Naive thymus-derived CD4-positive, alpha-beta T cell (primary cell): ENCODE results near the gene SPACA5. TPM values are rescaled to one million over a fixed set of nuclear protein-coding genes. Genes with fewer than 3 reads are reported as not detected.

ENCODE experiments used
- ATAC-seq: fragments of 150-1000 bp; cut with Tn5 transposase; 2 replicates; pipeline ENCODE4 v1.10.0; 2021; ENCODE audit warnings: mild to moderate bottlenecking, moderate library complexity
- CTCF ChIA-PET: fragments of 350-600 bp; sonication (Branson Sonifier 250); formaldehyde crosslinking; loops from one replicate; lab custom pipeline; 2021; ENCODE audit warnings: antibody characterized with exemption; lab: Charles Lee
- POLR2A ChIA-PET: fragments of 350-600 bp; sonication (Branson Sonifier 250); formaldehyde crosslinking; loops from one replicate; lab custom pipeline; 2021; ENCODE audit warnings: antibody characterized with exemption, inconsistent platforms; lab: Charles Lee
- DNase-seq, 9 donors: peaks; one replicate each; pipeline versions ENCODE4 v3.0.0 to v3.0.0-alpha.2; 2020 to 2022; ENCODE audit warnings: mixed read lengths in 1 of 9
- H3K27ac ChIP-seq: one replicate; pipeline ENCODE4 v1.7.0; 2013; ENCODE audit warnings: mild to moderate bottlenecking, low read depth, low read length, moderate library complexity
- H3K27me3 ChIP-seq, 2 donors: one replicate each; pipeline ENCODE4 v1.7.0; 2013; ENCODE audit warnings: low read length in 2 of 2, mild to moderate bottlenecking in 2 of 2, moderate library complexity in 2 of 2; ENCODE audit not compliant: control insufficient read depth in 2 of 2, insufficient read depth in 2 of 2
- H3K36me3 ChIP-seq, 3 experiments: 1 replicate in 2 of 3; 2 replicates in 1 of 3; pipeline ENCODE4 v1.7.0; 2013; ENCODE audit warnings: low read length in 3 of 3, mild to moderate bottlenecking in 3 of 3, moderate library complexity in 1 of 3; ENCODE audit not compliant: insufficient read depth in 3 of 3, control insufficient read depth in 2 of 3
- H3K4me1 ChIP-seq, 2 donors: one replicate each; pipeline ENCODE4 v1.7.0; 2013; ENCODE audit warnings: low read length in 2 of 2, mild to moderate bottlenecking in 2 of 2, moderate library complexity in 1 of 2; ENCODE audit not compliant: control insufficient read depth in 2 of 2, insufficient read depth in 2 of 2
- H3K4me3 ChIP-seq: 2 replicates; pipeline ENCODE4 v1.7.0; 2013; ENCODE audit warnings: mild to moderate bottlenecking, low read length
- H3K9me3 ChIP-seq, 3 experiments: 1 replicate in 2 of 3; 2 replicates in 1 of 3; pipeline ENCODE4 v1.7.0; 2013; ENCODE audit warnings: low read length in 3 of 3; ENCODE audit not compliant: control insufficient read depth in 2 of 3
- H3K27ac Mint-ChIP-seq, 9 donors: one replicate each; pipeline ENCODE4 v1.8.0; 2020 to 2022; ENCODE audit warnings: mixed read lengths in 9 of 9, mild to moderate bottlenecking in 8 of 9, moderate library complexity in 5 of 9, inconsistent platforms in 2 of 9
- H3K27me3 Mint-ChIP-seq, 5 donors: one replicate each; pipeline ENCODE4 v1.8.0; 2021 to 2022; ENCODE audit warnings: mixed read lengths in 5 of 5, mild to moderate bottlenecking in 1 of 5
- H3K36me3 Mint-ChIP-seq, 5 donors: one replicate each; pipeline ENCODE4 v1.8.0; 2020 to 2022; ENCODE audit warnings: mixed read lengths in 5 of 5, mild to moderate bottlenecking in 3 of 5, inconsistent platforms in 1 of 5
- H3K4me1 Mint-ChIP-seq, 7 donors: one replicate each; pipeline ENCODE4 v1.8.0; 2020 to 2022; ENCODE audit warnings: mixed read lengths in 7 of 7, mild to moderate bottlenecking in 3 of 7, inconsistent platforms in 1 of 7
- H3K4me3 Mint-ChIP-seq, 10 donors: one replicate each; pipeline ENCODE4 v1.8.0; 2020 to 2022; ENCODE audit warnings: mild to moderate bottlenecking in 10 of 10, mixed read lengths in 10 of 10, moderate library complexity in 6 of 10, inconsistent platforms in 2 of 10
- H3K9me3 Mint-ChIP-seq, 11 donors: one replicate each; pipeline ENCODE4 v1.8.0; 2020 to 2022; ENCODE audit warnings: mixed read lengths in 11 of 11, mild to moderate bottlenecking in 4 of 11, inconsistent platforms in 1 of 11, moderate library complexity in 1 of 11
- intact Hi-C, 2 donors: fragments of 100-400 bp; cut with micrococcal nuclease; formaldehyde crosslinking; loops; one replicate each; pipeline ENCODE4 v1.15.1; 2023
- polyA plus RNA-seq, 2 donors: library from polyadenylated mRNA; unstranded; fragments of 300-500 nt; fragmentation: Illumina TruSeq; gene quantifications; one replicate each; pipeline ENCODE4 v1.2.3, GENCODE V29; 2021
- total RNA-seq, 6 experiments: library from RNA in 5 of 6; stranded (reverse) in 5 of 6; gene quantifications; 1 replicate in 5 of 6; 2 replicates in 1 of 6; pipeline ENCODE4 v1.2.3 and lab custom pipeline; 2021 to 2026

The SPACA5 gene
- total and polyA plus RNA-seq, 7 experiments from 2014 or later: 0.59 to 0.60 TPM; not detected in 5

DNA sequence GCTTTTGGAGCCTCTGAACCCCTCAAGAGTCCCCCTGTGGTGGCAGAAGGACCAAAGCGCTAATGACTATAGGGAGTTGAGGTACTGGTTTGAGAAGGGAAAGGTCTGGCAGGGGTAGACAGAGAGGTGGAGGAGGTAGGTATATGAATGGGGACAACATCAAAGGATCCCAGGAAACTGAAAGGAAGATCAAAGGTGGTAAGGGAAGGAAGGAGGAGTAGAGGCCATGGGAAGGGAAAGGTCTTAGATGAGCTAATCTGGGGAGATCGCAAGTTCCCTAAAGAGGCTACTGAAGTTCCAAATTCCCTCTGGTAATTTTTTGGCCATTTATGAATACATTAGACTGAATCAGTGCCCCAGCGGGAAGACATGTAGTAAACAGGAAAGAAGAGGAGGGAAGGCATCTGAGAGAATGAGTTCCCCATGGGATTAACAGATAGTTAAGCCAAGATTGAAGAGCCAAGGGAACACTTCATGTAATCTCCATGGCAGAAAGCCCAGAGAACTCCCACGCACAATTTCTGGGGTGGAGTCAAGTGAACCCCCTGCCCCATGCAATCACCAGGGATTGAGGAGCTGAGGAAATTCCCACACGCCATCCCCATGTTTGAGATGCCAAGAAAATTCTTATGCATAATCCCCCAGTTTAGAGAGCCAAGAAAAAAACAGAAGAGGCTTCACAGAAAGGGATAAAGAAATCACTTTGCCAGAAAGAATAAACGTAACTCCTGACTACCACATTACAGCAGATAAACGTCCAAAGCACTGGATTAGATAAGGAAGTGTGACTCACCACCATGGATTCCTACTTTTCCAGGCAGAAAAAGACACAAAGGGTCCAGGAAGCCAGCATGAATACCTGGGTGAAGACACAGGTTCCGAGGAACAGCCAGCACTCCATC lies 38.9 kb downstream of the SPACA5 start:
- Mint-ChIP-seq H3K4me3 (no peak overlapping the region), H3K9me3 (no peaks in the 10 kb centered on the region), H3K27ac (no peak overlapping the region), H3K36me3 (peaks cover 0 to 25% (median 0%) of the 10 kb centered on the region in 5 donors), H3K27me3 (no peaks in the 10 kb centered on the region), H3K4me1 (peaks cover 0 to 2% (median 0%) of the 10 kb centered on the region in 7 donors)
- no peak for ATAC-seq
- H3K27ac ChIP-seq: no peak overlapping the region
- intact Hi-C loops: no loop called here
- no peaks in the 10 kb centered on the region for H3K36me3 ChIP-seq
- no peak overlapping the region for H3K4me3 ChIP-seq
- H3K4me1 ChIP-seq: no peaks in the 10 kb centered on the region
- DNase-seq: no peak
- ChIA-PET POLR2A (no interaction called here), CTCF (no interaction called here)
- H3K9me3 ChIP-seq: no peaks in the 10 kb centered on the region
- no peaks in the 10 kb centered on the region for H3K27me3 ChIP-seq

DNA sequence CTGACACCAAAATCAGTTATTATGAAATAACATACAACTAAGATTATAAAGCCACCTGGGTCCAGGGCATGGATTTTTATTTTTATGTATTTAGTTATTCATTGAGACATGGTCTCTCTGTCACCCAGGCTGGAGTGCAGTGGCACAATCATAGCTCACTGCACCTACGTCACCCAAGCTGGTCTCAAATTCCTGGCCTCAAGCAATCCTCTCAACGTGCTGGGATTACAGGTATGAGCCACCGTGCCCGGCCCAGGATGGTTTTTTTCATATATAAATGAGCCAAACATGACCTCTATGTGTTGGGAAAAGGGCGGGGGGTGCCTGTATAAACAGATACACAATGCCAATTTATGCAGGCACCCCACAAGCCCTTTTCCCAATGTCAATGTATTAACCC lies 40.1 kb downstream of the SPACA5 start:
- ATAC-seq (no peak), DNase-seq (no peak)
- Histone ChIP-seq H3K27ac (no peak overlapping the region), H3K9me3 (no peaks in the 10 kb centered on the region), H3K4me3 (no peak overlapping the region), H3K4me1 (no peaks in the 10 kb centered on the region), H3K27me3 (no peaks in the 10 kb centered on the region), H3K36me3 (no peaks in the 10 kb centered on the region)
- H3K27ac Mint-ChIP-seq: no peak overlapping the region
- intact Hi-C loops: no loop called here
- no peak overlapping the region for H3K4me3 Mint-ChIP-seq
- no peaks in the 10 kb centered on the region for H3K9me3 Mint-ChIP-seq
- no peaks in the 10 kb centered on the region for H3K27me3 Mint-ChIP-seq
- CTCF ChIA-PET: no interaction called here
- peaks cover 0 to 25% (median 0%) of the 10 kb centered on the region in 5 donors for H3K36me3 Mint-ChIP-seq
- POLR2A ChIA-PET: no interaction called here
- H3K4me1 Mint-ChIP-seq: peaks cover 0 to 2% (median 0%) of the 10 kb centered on the region in 7 donors

DNA sequence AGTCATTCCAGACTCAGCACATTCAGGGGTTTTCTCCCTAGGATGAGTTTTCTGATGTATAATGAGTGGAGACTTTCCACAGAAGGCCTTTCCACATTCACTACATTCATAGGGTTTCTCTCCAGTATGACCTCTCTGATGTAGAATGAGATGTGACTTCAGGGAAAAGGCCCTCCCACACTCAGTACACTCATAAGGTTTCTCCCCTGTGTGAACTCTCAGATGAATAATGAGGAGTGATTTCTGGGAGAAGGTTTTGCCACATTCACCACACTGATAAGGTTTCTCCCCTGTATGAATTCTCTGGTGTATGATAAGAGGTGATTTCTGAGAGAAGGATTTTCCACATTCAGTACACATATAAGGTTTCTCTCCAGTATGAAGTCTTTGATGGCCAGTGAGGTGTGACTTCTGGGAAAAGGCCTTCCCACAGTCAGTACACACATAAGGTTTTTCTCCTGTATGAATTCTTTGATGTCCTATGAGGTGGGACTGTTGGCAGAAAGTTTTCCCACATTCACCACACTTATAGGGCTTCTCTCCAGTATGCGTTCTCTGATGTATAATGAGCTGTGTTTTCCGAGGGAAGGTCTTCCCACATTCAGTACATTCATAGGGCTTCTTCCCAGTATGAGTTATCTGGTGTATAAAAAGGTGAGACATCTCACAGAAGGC lies 52.0 kb downstream of the SPACA5 start:
- H3K4me3 Mint-ChIP-seq: no peak overlapping the region
- ATAC-seq: no peak
- intact Hi-C loops: no loop called here
- H3K9me3 Mint-ChIP-seq: peaks cover 0 to 55% (median 16%) of the 10 kb centered on the region in 11 donors
- Histone ChIP-seq H3K27ac (no peak overlapping the region), H3K36me3 (peaks cover 0 to 34% (median 17%) of the 10 kb centered on the region in 3 experiments), H3K27me3 (no peaks in the 10 kb centered on the region), H3K9me3 (peaks cover 0 to 19% (median 0%) of the 10 kb centered on the region in 3 experiments), H3K4me3 (no peak overlapping the region), H3K4me1 (no peaks in the 10 kb centered on the region)
- CTCF ChIA-PET: interaction anchor here (0.6 kb wide), 1 partner anchor 133 kb away, joined by 3 read pairs; no protein-coding TSS in a partner anchor
- no peaks in the 10 kb centered on the region for H3K27me3 Mint-ChIP-seq
- POLR2A ChIA-PET: no interaction called here
- H3K27ac Mint-ChIP-seq: no peak overlapping the region
- no peak for DNase-seq
- H3K36me3 Mint-ChIP-seq: peaks cover 13 to 49% (median 35%) of the 10 kb centered on the region in 5 donors
- H3K4me1 Mint-ChIP-seq: no peaks in the 10 kb centered on the region

DNA sequence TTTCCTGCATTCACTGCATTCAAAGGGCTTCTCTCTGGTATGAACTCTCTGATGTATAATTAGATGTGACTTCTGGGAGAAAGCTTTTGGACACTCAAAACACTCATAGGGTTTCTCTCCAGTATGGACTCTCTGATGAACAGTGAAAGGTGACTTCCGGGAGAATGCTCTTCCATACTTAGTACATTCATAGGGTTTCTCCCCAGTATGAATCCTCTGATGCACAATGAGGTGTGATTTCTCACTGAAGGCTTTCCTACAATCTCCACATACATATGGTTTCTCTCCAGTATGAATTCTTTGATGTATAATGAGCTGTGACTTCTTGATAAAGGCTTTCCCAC lies 52.5 kb downstream of the SPACA5 start:
- Mint-ChIP-seq H3K27ac (no peak overlapping the region), H3K9me3 (peaks cover 0 to 55% (median 16%) of the 10 kb centered on the region in 11 donors), H3K27me3 (no peaks in the 10 kb centered on the region), H3K36me3 (peaks cover 13 to 49% (median 35%) of the 10 kb centered on the region in 5 donors), H3K4me1 (no peaks in the 10 kb centered on the region), H3K4me3 (no peak overlapping the region)
- Histone ChIP-seq H3K4me3 (no peak overlapping the region), H3K27me3 (no peaks in the 10 kb centered on the region), H3K36me3 (peaks cover 0 to 34% (median 17%) of the 10 kb centered on the region in 3 experiments), H3K27ac (no peak overlapping the region), H3K4me1 (no peaks in the 10 kb centered on the region), H3K9me3 (peaks cover 0 to 19% (median 0%) of the 10 kb centered on the region in 3 experiments)
- ATAC-seq: no peak
- no peak for DNase-seq
- intact Hi-C loops: no loop called here
- CTCF ChIA-PET: interaction anchor here (0.6 kb wide), 1 partner anchor 132 kb away, joined by 3 read pairs; no protein-coding TSS in a partner anchor
- POLR2A ChIA-PET: no interaction called here

Other genes with a start within 250 kb of the SPACA5 start
- gene ZNF81, start 170.1 kb upstream of the SPACA5 start, total RNA-seq: 10 to 100 TPM; 11.0 to 14.7 (median 11.7) TPM
- gene ZNF81, start 170.1 kb upstream of the SPACA5 start, polyA plus RNA-seq: 1 to 10 TPM; 2.1 to 2.6 TPM
- gene ZNF182, start 3.0 kb upstream of the SPACA5 start, total RNA-seq: 10 to 100 TPM in 2 of 5 experiments, 1 to 10 TPM in 3; 6.6 to 16.7 (median 9.0) TPM
- 1 to 10 TPM; 4.6 to 10.0 TPM for gene ZNF182, start 3.0 kb upstream of the SPACA5 start, polyA plus RNA-seq
- gene ZNF630, start 64.7 kb downstream of the SPACA5 start, total RNA-seq: 1 to 10 TPM in 4 of 5 experiments, under 1 TPM in 1; 0.53 to 5.1 (median 2.2) TPM
- 1 to 10 TPM in 1 of 2 donors, under 1 TPM in 1; 0.60 to 1.2 TPM for gene ZNF630, start 64.7 kb downstream of the SPACA5 start, polyA plus RNA-seq
- gene SPACA5B, start 123.6 kb downstream of the SPACA5 start, total RNA-seq: not detected
- gene SPACA5B, start 123.6 kb downstream of the SPACA5 start, polyA plus RNA-seq: not detected
- not detected for gene SSX5, start 189.8 kb downstream of the SPACA5 start, total RNA-seq
- not detected for gene SSX5, start 189.8 kb downstream of the SPACA5 start, polyA plus RNA-seq
- gene SSX1, start 248.4 kb downstream of the SPACA5 start, total RNA-seq: not detected
- not detected for gene SSX1, start 248.4 kb downstream of the SPACA5 start, polyA plus RNA-seq